Activated CD4-positive, alpha-beta T cell treated with anti-CD3 and anti-CD28 coated beads, Interleukin-2, amount 10 ng/mL, durations not matched to agents 7 days and 5 days (primary cell): ENCODE data around the gene ACTC1. TPM values are rescaled to one million over a fixed set of nuclear protein-coding genes. Genes with fewer than 3 reads are reported as not detected.

ENCODE experiments used
- total RNA-seq, 2 experiments: library from RNA; stranded (reverse); gene quantifications; one replicate each; pipeline ENCODE4 v1.2.3, GENCODE V29; 2021

Gene ACTC1
- total RNA-seq, 2 experiments from 2014 or later = not detected

Other genes with a start within 250 kb of the ACTC1 start
- 100 to 1,000 TPM; 111 to 130 TPM for gene GOLGA8B, start 211.9 kb downstream of the ACTC1 start, total RNA-seq
- gene GJD2, start 40.6 kb downstream of the ACTC1 start, total RNA-seq = not detected
- 10 to 100 TPM; 35.5 to 43.7 TPM for gene AQR, start 174.2 kb upstream of the ACTC1 start, total RNA-seq
- gene ZNF770, start 192.7 kb upstream of the ACTC1 start, total RNA-seq = 10 to 100 TPM; 37.7 to 46.7 TPM